H9 (cell line): ENCODE results near the gene IZUMO1. TPM values are rescaled to one million over a fixed set of nuclear protein-coding genes. Genes with fewer than 3 reads are reported as not detected.

Source experiments
- DNase-seq: peaks from one replicate; pipeline ENCODE4 v3.0.0-alpha.2; 2017
- H2AFZ ChIP-seq: one replicate; pipeline ENCODE4 v1.6.1; 2013; ENCODE audit warnings: mild to moderate bottlenecking, low read length, control low read depth, moderate library complexity
- H2AK5ac ChIP-seq: 2 replicates; pipeline ENCODE4 v1.6.1; 2013; ENCODE audit warnings: low read length, control low read depth, mixed read lengths; ENCODE audit not compliant: insufficient read length
- H2BK120ac ChIP-seq: one replicate; pipeline ENCODE4 v1.6.1; 2013; ENCODE audit warnings: low read depth, mild to moderate bottlenecking, low read length, control low read depth, inconsistent platforms; ENCODE audit not compliant: poor library complexity, severe bottlenecking
- H2BK12ac ChIP-seq: 2 replicates; pipeline ENCODE4 v1.6.1; 2013; ENCODE audit warnings: low read length, control low read depth, mixed read lengths, low read depth; ENCODE audit not compliant: insufficient read length
- H2BK15ac ChIP-seq: 2 replicates; pipeline ENCODE4 v1.6.1; 2013; ENCODE audit warnings: low read depth, low read length, control low read depth
- H2BK20ac ChIP-seq: one replicate; pipeline ENCODE4 v1.6.1; 2013; ENCODE audit warnings: low read depth, mild to moderate bottlenecking, low read length, control low read depth, inconsistent platforms; ENCODE audit not compliant: poor library complexity, severe bottlenecking
- H2BK5ac ChIP-seq: 2 replicates; pipeline ENCODE4 v1.6.1; 2013; ENCODE audit warnings: low read length, control low read depth, mixed read lengths; ENCODE audit not compliant: insufficient read length
- H3K14ac ChIP-seq: 2 replicates; pipeline ENCODE4 v1.6.1; 2013; ENCODE audit warnings: low read length, control low read depth; ENCODE audit not compliant: insufficient read depth
- H3K18ac ChIP-seq: 2 replicates; pipeline ENCODE4 v1.6.1; 2013; ENCODE audit warnings: low read depth, mild to moderate bottlenecking, mixed read lengths, low read length, control low read depth; ENCODE audit not compliant: insufficient read length
- H3K23ac ChIP-seq: 2 replicates; pipeline ENCODE4 v1.6.1; 2013; ENCODE audit warnings: low read length, control low read depth, mixed read lengths, low read depth; ENCODE audit not compliant: insufficient read length
- H3K23me2 ChIP-seq: 2 replicates; pipeline ENCODE4 v1.6.1; 2013; ENCODE audit warnings: low read depth, mild to moderate bottlenecking, mixed read lengths, low read length, control low read depth; ENCODE audit not compliant: insufficient read length, poor library complexity, severe bottlenecking
- H3K27ac ChIP-seq: 2 replicates; pipeline ENCODE4 v1.5.1; 2013; ENCODE audit warnings: low read length, control low read depth, mixed read lengths, low read depth; ENCODE audit not compliant: insufficient read length
- H3K27me3 ChIP-seq: 2 replicates; pipeline ENCODE4 v1.6.1; 2013; ENCODE audit warnings: low read length, control low read depth, inconsistent platforms; ENCODE audit not compliant: insufficient read depth
- H3K4ac ChIP-seq: 2 replicates; pipeline ENCODE4 v1.6.1; 2013; ENCODE audit warnings: low read depth, mild to moderate bottlenecking, control low read depth, inconsistent platforms, low read length, moderate library complexity
- H3K4me1 ChIP-seq: 2 replicates; pipeline ENCODE4 v1.6.1; 2013; ENCODE audit warnings: low read length, control low read depth, inconsistent platforms; ENCODE audit not compliant: insufficient read depth
- H3K4me2 ChIP-seq: 2 replicates; pipeline ENCODE4 v1.6.1; 2013; ENCODE audit warnings: low read length, control low read depth, mixed read lengths; ENCODE audit not compliant: insufficient read length, insufficient read depth
- H3K56ac ChIP-seq: 2 replicates; pipeline ENCODE4 v1.6.1; 2013; ENCODE audit warnings: low read depth, mild to moderate bottlenecking, mixed read lengths, low read length, control low read depth; ENCODE audit not compliant: insufficient read length
- H3K79me1 ChIP-seq: 2 replicates; pipeline ENCODE4 v1.6.1; 2013; ENCODE audit warnings: low read depth, mild to moderate bottlenecking, moderate library complexity, low read length, control low read depth, inconsistent platforms; ENCODE audit not compliant: insufficient read depth, poor library complexity, severe bottlenecking
- H3K79me2 ChIP-seq: 2 replicates; pipeline ENCODE4 v1.6.1; 2013; ENCODE audit warnings: low read length, control low read depth, inconsistent platforms; ENCODE audit not compliant: insufficient read depth
- H3K9ac ChIP-seq: 2 replicates; pipeline ENCODE4 v1.6.1; 2013; ENCODE audit warnings: low read length, control low read depth, mixed read lengths; ENCODE audit not compliant: insufficient read length; ENCODE audit errors: extremely low read depth
- H3K9me3 ChIP-seq: one replicate; pipeline ENCODE4 v1.6.1; 2013; ENCODE audit warnings: low read depth, low read length, inconsistent platforms; ENCODE audit not compliant: control insufficient read depth
- H3T11ph ChIP-seq: one replicate; pipeline ENCODE4 v1.6.1; 2013; ENCODE audit warnings: mild to moderate bottlenecking, low read length, control low read depth, inconsistent platforms
- H4K20me1 ChIP-seq: one replicate; pipeline ENCODE4 v1.6.1; 2013; ENCODE audit not compliant: control insufficient read depth, insufficient read length, insufficient read depth
- H4K5ac ChIP-seq: 2 replicates; pipeline ENCODE4 v1.6.1; 2013; ENCODE audit warnings: low read depth, mild to moderate bottlenecking, mixed read lengths, low read length, control low read depth; ENCODE audit not compliant: insufficient read length
- H4K8ac ChIP-seq: replicated peaks from 2 replicates; pipeline ENCODE4 v1.6.1; 2013; ENCODE audit warnings: low read length, control low read depth, mixed read lengths, low read depth; ENCODE audit not compliant: insufficient read length
- H4K91ac ChIP-seq: 2 replicates; pipeline ENCODE4 v1.6.1; 2013; ENCODE audit warnings: low read depth, mild to moderate bottlenecking, moderate library complexity, mixed read lengths, low read length, control low read depth; ENCODE audit not compliant: insufficient read length
- H3K27ac Mint-ChIP-seq, 3 experiments: 2 replicates in 2 of 3; 3 replicates in 1 of 3; pipeline ENCODE4 v1.8.0; 2020 to 2021; ENCODE audit warnings: mixed read lengths in 3 of 3, mild to moderate bottlenecking in 1 of 3, moderate library complexity in 1 of 3
- H3K27me3 Mint-ChIP-seq: 2 replicates; pipeline ENCODE4 v1.8.0; 2021; ENCODE audit warnings: low read depth, mild to moderate bottlenecking, moderate library complexity, mixed read lengths
- H3K36me3 Mint-ChIP-seq, 3 experiments: 2 replicates in 2 of 3; 3 replicates in 1 of 3; pipeline ENCODE4 v1.8.0; 2020 to 2021; ENCODE audit warnings: low read depth in 3 of 3, mixed read lengths in 3 of 3; ENCODE audit not compliant: insufficient read depth in 1 of 3
- H3K4me1 Mint-ChIP-seq, 2 experiments: 2 replicates each; pipeline ENCODE4 v1.8.0; 2020; ENCODE audit warnings: mixed read lengths in 2 of 2
- H3K4me3 Mint-ChIP-seq, 2 experiments: 2 replicates in 1 of 2; 3 replicates in 1 of 2; pipeline ENCODE4 v1.8.0; 2020 to 2021; ENCODE audit warnings: mild to moderate bottlenecking in 2 of 2, mixed read lengths in 2 of 2, moderate library complexity in 1 of 2
- H3K9me3 Mint-ChIP-seq, 2 experiments: 2 replicates in 1 of 2; 3 replicates in 1 of 2; pipeline ENCODE4 v1.8.0; 2020; ENCODE audit warnings: mild to moderate bottlenecking in 2 of 2, mixed read lengths in 2 of 2, moderate library complexity in 1 of 2
- CTCF ChIP-seq: fragments of 200-600 bp; sonication (generic); conservative IDR thresholded peaks from 3 replicates; pipeline ENCODE4 v1.8.0; 2021; ENCODE audit warnings: antibody characterized with exemption, mild to moderate bottlenecking
- WGBS: extraction: QIAGEN DNeasy Blood & Tissue Kit; methylation state at CpG from one replicate; pipeline ENCODE4 v1.1.7; 2013; ENCODE audit warnings: missing lambda C conversion rate, low lambda C conversion rate, mixed read lengths; ENCODE audit not compliant: insufficient read length; ENCODE audit errors: extremely low coverage; 5-methylcytosine and 5-hydroxymethylcytosine counted together
- total RNA-seq: library from RNA; stranded (reverse); gene quantifications from 2 replicates; pipeline ENCODE4 v1.2.1, GENCODE V29; 2021

Gene IZUMO1
- total RNA-seq, 1 experiment from 2014 or later, result 3.7 TPM

- H3K27me3 Mint-ChIP-seq, result no peaks in the 10 kb centered on the region; the same call in 1 of the 2 replicates
- peak overlapping the region; percentile 90 for H3K18ac ChIP-seq
- no peak overlapping the region for H3K27ac ChIP-seq
- H3K27ac Mint-ChIP-seq, result peak overlapping the region; percentile 90 to 99 (median 98); a peak in 6 of 7 replicates
- H3T11ph ChIP-seq, result no peak overlapping the region
- H4K20me1 ChIP-seq, result no peaks in the 10 kb centered on the region
- no peaks in the 10 kb centered on the region; a peak in 1 of 7 replicates for H3K36me3 Mint-ChIP-seq
- 0 out of 5 replicates have a peak, but pooled peaks cover 0 to 2% of the 10 kb centered on the region in 2 experiments for H3K9me3 Mint-ChIP-seq
- H3K9ac ChIP-seq, result peak overlapping the region; percentile 40
- H4K5ac ChIP-seq, result no peak overlapping the region
- no peak overlapping the region for H2BK12ac ChIP-seq
- H3K4ac ChIP-seq, result no peak overlapping the region
- H4K8ac ChIP-seq, result no peak overlapping the region
- no peak overlapping the region for H2BK5ac ChIP-seq
- peak overlapping the region; percentile 69; the same call in 1 of the 2 replicates for H3K14ac ChIP-seq
- H3K56ac ChIP-seq, result no peak overlapping the region
- no peaks in the 10 kb centered on the region for H3K9me3 ChIP-seq
- H2AFZ ChIP-seq, result no peak overlapping the region
- H3K23ac ChIP-seq, result no peak overlapping the region
- peaks cover 6% of the 10 kb centered on the region; the same call in 1 of the 2 replicates for H3K4me1 ChIP-seq
- H2BK120ac ChIP-seq, result no peak overlapping the region
- H3K27me3 ChIP-seq, result no peaks in the 10 kb centered on the region
- H3K79me2 ChIP-seq, result no peaks in the 10 kb centered on the region
- no peak overlapping the region for H2AK5ac ChIP-seq
- no peak overlapping the region for H4K91ac ChIP-seq
- H3K23me2 ChIP-seq, result no peaks in the 10 kb centered on the region
- no peaks in the 10 kb centered on the region for H3K79me1 ChIP-seq
- H3K4me1 Mint-ChIP-seq, result peaks cover 17 to 18% of the 10 kb centered on the region in 2 experiments
- H2BK15ac ChIP-seq, result no peak overlapping the region
- H3K4me2 ChIP-seq, result peak overlapping the region; percentile 47
- H2BK20ac ChIP-seq, result no peak overlapping the region
- WGBS, result no CpG with 5 or more reads among the region's 38 CpGs
- DNase-seq, result peak; percentile 94
- H3K4me3 Mint-ChIP-seq, result peak overlapping the region; percentile 91 to 95
- peak; percentile 99 for TF ChIP-seq CTCF
Observed at GRCh38 chr19:48795055-48795684, 48.5 kb upstream of the IZUMO1 start.
